Thymus (tissue), 11 donors: ENCODE data around the gene RCAN1. TPM values are rescaled to one million over a fixed set of nuclear protein-coding genes. Genes with fewer than 3 reads are reported as not detected.
"Not testable (repeated sequence)": the region's sequence is repeated elsewhere in the genome, so short reads cannot be mapped to it uniquely, and the experiment has no call there.

Experiments
- DNase-seq, 9 donors: peaks; one replicate each; pipeline ENCODE4 v3.0.0-alpha.2; 2013; ENCODE audit warnings: low spot score in 9 of 9, low read depth in 6 of 9, missing footprints in 1 of 9
- H3K27ac ChIP-seq, 2 donors: one replicate each; pipeline ENCODE4 v1.5.1; 2013; ENCODE audit warnings: control low read depth in 1 of 2, low read depth in 1 of 2, low read length in 1 of 2, mild to moderate bottlenecking in 1 of 2, moderate library complexity in 1 of 2
- H3K27me3 ChIP-seq, 2 donors: one replicate each; pipeline ENCODE4 v1.5.1; 2013; ENCODE audit warnings: low read length in 1 of 2; ENCODE audit not compliant: control insufficient read depth in 2 of 2, insufficient read depth in 1 of 2
- H3K36me3 ChIP-seq, 2 donors: one replicate each; pipeline ENCODE4 v1.5.1; 2013; ENCODE audit warnings: low read length in 1 of 2, mild to moderate bottlenecking in 1 of 2, moderate library complexity in 1 of 2; ENCODE audit not compliant: control insufficient read depth in 2 of 2, insufficient read depth in 2 of 2
- H3K4me1 ChIP-seq, 2 donors: one replicate each; pipeline ENCODE4 v1.5.1; 2013; ENCODE audit warnings: low read length in 2 of 2; ENCODE audit not compliant: control insufficient read depth in 2 of 2, insufficient read depth in 2 of 2
- H3K4me3 ChIP-seq, 2 donors: one replicate each; pipeline ENCODE4 v1.5.1; 2013; ENCODE audit warnings: low read length in 2 of 2, control low read depth in 1 of 2, mild to moderate bottlenecking in 1 of 2
- H3K9me3 ChIP-seq, 2 donors: one replicate each; pipeline ENCODE4 v1.5.1; 2013; ENCODE audit warnings: low read length in 1 of 2, mild to moderate bottlenecking in 1 of 2; ENCODE audit not compliant: control insufficient read depth in 2 of 2, insufficient read depth in 1 of 2
- WGBS: extraction: QIAGEN DNeasy Blood & Tissue Kit; methylation state at CpG from one replicate; pipeline ENCODE4 v1.1.7; 2013; 5-methylcytosine and 5-hydroxymethylcytosine counted together
- polyA plus RNA-seq: library from polyadenylated mRNA; stranded (reverse); fragments of 200-250 nt; gene quantifications from one replicate; pipeline ENCODE4 v1.2.3, GENCODE V29; 2013
- total RNA-seq: library from RNA; stranded (reverse); fragments of 120-200 nt; gene quantifications from one replicate; pipeline ENCODE4 v1.2.4, GENCODE V29; 2013
- donor health status: healthy.

The RCAN1 gene
- total and polyA plus RNA-seq, 2 donors: 37.9 to 41.7 TPM

GRCh38 chr21:34502480-34503106, 112.3 kb downstream of the RCAN1 start:
- WGBS: 94% methylated on average over 3 of the region's 3 CpGs
- peaks cover 0 to 3% of the 10 kb centered on the region in 2 donors for H3K36me3 ChIP-seq

GRCh38 chr21:34501716-34502115, 113.2 kb downstream of the RCAN1 start:
- H3K4me1 ChIP-seq: no peaks in the 10 kb centered on the region
- WGBS: 89% methylated on average over 1 of the region's 1 CpG
- no peak overlapping the region for H3K27ac ChIP-seq
- H3K9me3 ChIP-seq: no peaks in the 10 kb centered on the region
- H3K27me3 ChIP-seq: no peaks in the 10 kb centered on the region
- peaks cover 0 to 3% of the 10 kb centered on the region in 2 donors for H3K36me3 ChIP-seq
- DNase-seq: no peak
- no peak overlapping the region for H3K4me3 ChIP-seq

More at GRCh38 chr21:34502480-34503106, 112.3 kb downstream of the RCAN1 start:
- Histone ChIP-seq H3K4me1 (no peaks in the 10 kb centered on the region), H3K27ac (no peak overlapping the region), H3K9me3 (no peaks in the 10 kb centered on the region), H3K4me3 (no peak overlapping the region), H3K27me3 (no peaks in the 10 kb centered on the region)
- no peak for DNase-seq

GRCh38 chr21:34500191-34500590, 114.7 kb downstream of the RCAN1 start:
- H3K4me3 ChIP-seq: no peak overlapping the region
- H3K4me1 ChIP-seq: no peaks in the 10 kb centered on the region
- peaks cover 0 to 3% of the 10 kb centered on the region in 2 donors for H3K36me3 ChIP-seq
- 83% methylated on average over 1 of the region's 1 CpG for WGBS
- no peak for DNase-seq
- no peak overlapping the region for H3K27ac ChIP-seq
- no peaks in the 10 kb centered on the region for H3K9me3 ChIP-seq
- H3K27me3 ChIP-seq: no peaks in the 10 kb centered on the region

- Histone ChIP-seq H3K4me3 (no peak overlapping the region), H3K36me3 (peaks cover 0 to 3% of the 10 kb centered on the region in 2 donors), H3K27ac (no peak overlapping the region), H3K9me3 (no peaks in the 10 kb centered on the region), H3K27me3 (no peaks in the 10 kb centered on the region), H3K4me1 (no peaks in the 10 kb centered on the region)
- no peak for DNase-seq
- WGBS: 96% methylated on average over 4 of the region's 4 CpGs
These were observed 115.8 kb downstream of the RCAN1 start for GRCh38 chr21:34499116-34499515.

GRCh38 chr21:34498623-34499022, 116.3 kb downstream of the RCAN1 start:
- Histone ChIP-seq H3K4me3 (no peak overlapping the region), H3K36me3 (peaks cover 0 to 3% of the 10 kb centered on the region in 2 donors), H3K27me3 (no peaks in the 10 kb centered on the region), H3K4me1 (no peaks in the 10 kb centered on the region), H3K9me3 (no peaks in the 10 kb centered on the region), H3K27ac (no peak overlapping the region)
- no peak for DNase-seq
- WGBS: 94% methylated on average over 3 of the region's 3 CpGs

GRCh38 chr21:34483854-34484253, 131.1 kb downstream of the RCAN1 start:
- not testable (repeated sequence) for H3K27ac ChIP-seq, DNase-seq, H3K36me3 ChIP-seq, H3K4me1 ChIP-seq, H3K27me3 ChIP-seq, H3K9me3 ChIP-seq, H3K4me3 ChIP-seq
- WGBS: no CpG with 5 or more reads among the region's 5 CpGs

- H3K4me3 ChIP-seq, H3K27ac ChIP-seq, H3K4me1 ChIP-seq, DNase-seq, H3K36me3 ChIP-seq, H3K27me3 ChIP-seq, H3K9me3 ChIP-seq: not testable (repeated sequence)
- WGBS: no CpG with 5 or more reads among the region's 3 CpGs
These were observed 131.5 kb downstream of the RCAN1 start for GRCh38 chr21:34483435-34483834.

GRCh38 chr21:34467333-34467732, 147.6 kb downstream of the RCAN1 start:
- H3K36me3 ChIP-seq, H3K4me3 ChIP-seq, H3K4me1 ChIP-seq, H3K9me3 ChIP-seq, DNase-seq, H3K27me3 ChIP-seq, H3K27ac ChIP-seq: not testable (repeated sequence)
- no CpG with 5 or more reads among the region's 3 CpGs for WGBS
